Chondrocyte (in vitro differentiated cells): ENCODE measurements around the gene TNFRSF8. TPM values are rescaled to one million over a fixed set of nuclear protein-coding genes. Genes with fewer than 3 reads are reported as not detected.

Experiments used
- DNase-seq: peaks from one replicate; pipeline ENCODE4 v3.0.0; 2021; ENCODE audit warnings: mixed read lengths, low spot score
- H3K27ac Mint-ChIP-seq: one replicate; pipeline ENCODE4 v1.8.0; 2021; ENCODE audit warnings: mild to moderate bottlenecking, moderate library complexity, mixed read lengths; ENCODE audit not compliant: unreplicated experiment
- H3K27me3 Mint-ChIP-seq: 2 replicates; pipeline ENCODE4 v1.8.0; 2021; ENCODE audit warnings: low read depth, mixed read lengths
- H3K36me3 Mint-ChIP-seq: 2 replicates; pipeline ENCODE4 v1.8.0; 2021; ENCODE audit warnings: low read depth, mixed read lengths
- H3K4me1 Mint-ChIP-seq: 2 replicates; pipeline ENCODE4 v1.8.0; 2021; ENCODE audit warnings: low read depth, mild to moderate bottlenecking, mixed read lengths
- H3K4me3 Mint-ChIP-seq: one replicate; pipeline ENCODE4 v1.8.0; 2021; ENCODE audit warnings: mild to moderate bottlenecking, moderate library complexity, mixed read lengths; ENCODE audit not compliant: unreplicated experiment
- H3K9me3 Mint-ChIP-seq: 2 replicates; pipeline ENCODE4 v1.8.0; 2021; ENCODE audit warnings: low read depth, mixed read lengths
- total RNA-seq: library from RNA; stranded (reverse); gene quantifications from 3 replicates; pipeline ENCODE4 v1.2.1, GENCODE V29; 2021
- TF ChIP-seq, protein P1 (sequence below): fragments of 200-600 bp; sonication (generic); IDR thresholded peaks from 2 replicates; pipeline ENCODE4 v1.5.0; 2021; ENCODE audit warnings: antibody characterized with exemption, mild to moderate bottlenecking, moderate library complexity

TNFRSF8 gene
- total RNA-seq, 1 donor from 2014 or later = not detected

DNA sequence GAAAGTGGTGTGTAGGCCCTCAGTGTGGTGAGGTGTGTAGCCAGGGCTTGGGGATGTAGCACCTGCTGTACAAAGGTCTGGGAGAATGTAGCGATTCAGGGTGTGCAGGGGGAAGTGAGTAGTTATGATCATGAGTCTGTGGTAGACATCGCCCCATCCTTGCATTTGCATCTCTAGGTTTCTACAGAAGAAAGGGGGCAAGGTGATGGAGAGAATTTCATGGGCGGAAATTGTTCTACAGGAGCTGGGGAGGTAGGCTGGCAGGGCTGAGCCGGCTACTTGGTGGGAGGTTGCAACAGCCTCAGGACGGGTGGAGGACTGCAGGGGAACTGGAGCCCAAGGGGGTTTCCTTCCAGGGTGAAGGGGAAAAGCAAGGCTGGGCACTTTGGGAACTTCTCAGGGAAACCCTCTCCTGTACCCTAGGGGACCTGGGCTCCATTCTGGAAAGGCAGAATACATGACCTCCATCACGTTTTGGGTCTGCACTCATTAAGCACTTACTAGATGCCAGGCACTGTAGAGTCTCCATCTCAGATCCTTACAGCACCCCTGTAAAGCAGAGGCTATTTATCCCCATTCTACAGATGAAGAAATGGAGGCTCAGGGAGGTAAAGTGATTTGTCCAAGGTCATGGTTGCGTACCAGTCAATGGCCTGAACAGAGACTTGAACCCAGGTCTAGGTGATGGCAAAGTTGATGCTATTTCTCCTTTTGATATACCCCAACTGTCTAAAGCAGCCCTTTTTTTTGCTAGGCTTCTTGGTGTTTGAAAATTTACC, 89.2 kb downstream of the TNFRSF8 start:
- no peak for DNase-seq
- Mint-ChIP-seq H3K4me3 (no peak overlapping the region), H3K36me3 (peaks cover 1% of the 10 kb centered on the region), H3K27me3 (peaks cover 8% of the 10 kb centered on the region), H3K9me3 (peaks cover 3% of the 10 kb centered on the region), H3K4me1 (peaks cover 10% of the 10 kb centered on the region), H3K27ac (no peak overlapping the region)
- TF ChIP-seq, protein P1, sequence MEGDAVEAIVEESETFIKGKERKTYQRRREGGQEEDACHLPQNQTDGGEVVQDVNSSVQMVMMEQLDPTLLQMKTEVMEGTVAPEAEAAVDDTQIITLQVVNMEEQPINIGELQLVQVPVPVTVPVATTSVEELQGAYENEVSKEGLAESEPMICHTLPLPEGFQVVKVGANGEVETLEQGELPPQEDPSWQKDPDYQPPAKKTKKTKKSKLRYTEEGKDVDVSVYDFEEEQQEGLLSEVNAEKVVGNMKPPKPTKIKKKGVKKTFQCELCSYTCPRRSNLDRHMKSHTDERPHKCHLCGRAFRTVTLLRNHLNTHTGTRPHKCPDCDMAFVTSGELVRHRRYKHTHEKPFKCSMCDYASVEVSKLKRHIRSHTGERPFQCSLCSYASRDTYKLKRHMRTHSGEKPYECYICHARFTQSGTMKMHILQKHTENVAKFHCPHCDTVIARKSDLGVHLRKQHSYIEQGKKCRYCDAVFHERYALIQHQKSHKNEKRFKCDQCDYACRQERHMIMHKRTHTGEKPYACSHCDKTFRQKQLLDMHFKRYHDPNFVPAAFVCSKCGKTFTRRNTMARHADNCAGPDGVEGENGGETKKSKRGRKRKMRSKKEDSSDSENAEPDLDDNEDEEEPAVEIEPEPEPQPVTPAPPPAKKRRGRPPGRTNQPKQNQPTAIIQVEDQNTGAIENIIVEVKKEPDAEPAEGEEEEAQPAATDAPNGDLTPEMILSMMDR = no peak

DNA sequence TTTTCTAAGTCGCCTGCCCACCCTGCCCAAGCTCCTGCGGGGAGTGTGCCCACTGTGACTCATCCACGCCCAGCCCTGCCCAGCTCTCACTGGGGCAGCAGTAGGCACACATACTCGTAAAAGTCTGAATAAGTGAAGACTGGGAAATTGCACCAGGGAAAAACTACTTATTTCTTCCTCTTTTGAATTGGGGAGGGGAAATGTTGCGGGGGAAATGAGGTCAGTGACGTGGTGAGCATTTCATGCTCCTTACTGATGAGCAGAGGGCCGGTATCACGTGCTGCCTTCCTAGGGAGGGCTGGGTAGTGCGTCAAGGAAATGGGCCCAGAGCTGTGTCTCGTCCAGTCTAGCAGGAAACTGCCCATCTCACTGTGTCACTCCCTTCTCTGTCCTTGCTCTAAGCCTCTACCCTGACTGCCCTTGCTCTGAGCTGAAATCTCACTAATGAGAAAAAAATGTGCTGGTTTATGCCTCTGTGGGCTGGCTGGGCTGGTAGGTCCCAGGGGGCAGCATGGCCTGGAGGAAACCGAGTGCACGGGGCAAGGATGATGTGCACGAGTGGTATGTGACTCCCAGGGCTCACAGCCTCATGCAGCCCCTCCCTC, 90.2 kb downstream of the TNFRSF8 start:
- Mint-ChIP-seq H3K4me3 (no peak overlapping the region), H3K27me3 (peaks cover 11% of the 10 kb centered on the region), H3K27ac (peak overlapping the region; percentile 88), H3K9me3 (peaks cover 3% of the 10 kb centered on the region), H3K36me3 (peaks cover 1% of the 10 kb centered on the region), H3K4me1 (peaks cover 10% of the 10 kb centered on the region)
- TF ChIP-seq, protein P1 = no peak
- no peak for DNase-seq

DNA sequence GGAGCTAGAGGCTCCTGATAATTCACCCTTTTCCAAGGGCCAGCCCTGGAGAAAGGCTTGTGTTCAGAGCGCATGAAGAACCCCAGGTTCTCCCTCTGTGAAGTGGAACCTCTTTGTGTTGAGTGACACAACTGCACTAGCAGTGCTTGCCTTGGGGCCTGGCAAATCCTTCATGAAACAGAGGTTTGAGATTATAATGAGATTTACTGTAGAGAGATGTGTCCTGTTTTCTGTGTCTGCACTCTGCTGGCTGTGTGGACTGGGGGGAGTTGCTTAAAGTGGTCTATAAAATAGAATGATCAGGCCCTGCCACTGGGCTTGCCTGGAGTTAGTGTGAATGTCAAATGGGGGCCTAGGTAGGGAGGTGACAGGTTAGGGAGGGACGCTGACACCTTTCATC, 92.2 kb downstream of the TNFRSF8 start:
- H3K9me3 Mint-ChIP-seq = no peaks in the 10 kb centered on the region
- H3K27ac Mint-ChIP-seq = no peak overlapping the region
- TF ChIP-seq, protein P1 = no peak
- no peak for DNase-seq
- H3K27me3 Mint-ChIP-seq = peaks cover 11% of the 10 kb centered on the region
- no peak overlapping the region for H3K4me3 Mint-ChIP-seq
- H3K4me1 Mint-ChIP-seq = peaks cover 10% of the 10 kb centered on the region
- no peaks in the 10 kb centered on the region for H3K36me3 Mint-ChIP-seq

DNA sequence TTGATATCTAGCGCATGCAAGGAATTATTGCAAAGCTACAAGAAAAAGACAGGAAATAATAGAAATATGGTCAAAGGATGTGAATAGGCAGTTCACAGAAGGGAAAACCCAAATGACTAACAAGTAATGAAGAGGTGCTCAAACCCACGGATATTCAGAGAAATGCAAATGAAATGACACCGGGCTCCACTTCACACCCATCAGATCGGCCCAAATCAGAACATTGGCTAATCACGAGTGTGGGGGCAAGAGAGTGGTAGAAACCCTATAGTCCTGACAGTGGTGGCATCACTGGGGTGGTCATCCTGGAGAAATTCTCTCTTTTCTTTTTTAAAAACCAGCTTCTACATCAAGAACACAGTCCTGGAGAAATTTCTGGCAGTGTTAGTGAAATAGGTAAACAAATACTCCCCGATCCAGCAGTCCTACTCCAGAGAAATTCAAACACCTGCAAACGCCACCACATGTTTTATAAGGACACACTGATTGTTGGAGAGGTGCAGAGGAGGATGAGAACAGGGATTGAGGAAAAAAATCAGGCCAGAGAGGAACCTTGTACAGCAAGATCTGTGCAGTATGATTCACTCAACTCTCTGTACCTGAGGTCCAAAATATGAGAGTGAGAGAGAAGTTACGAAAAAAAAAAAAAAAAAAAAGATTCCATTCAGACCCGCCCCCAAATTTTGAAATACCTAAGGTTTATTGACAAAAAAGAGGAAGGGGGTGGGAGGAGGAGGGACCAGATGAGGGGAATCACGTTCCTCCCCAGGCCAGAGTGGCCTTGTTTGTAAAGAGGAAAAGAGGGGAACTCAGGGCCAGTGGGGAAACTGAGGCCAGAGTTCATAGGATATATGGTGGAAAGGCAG, 94.5 kb downstream of the TNFRSF8 start:
- DNase-seq = no peak
- Mint-ChIP-seq H3K27ac (no peak overlapping the region), H3K4me3 (no peak overlapping the region), H3K27me3 (peaks cover 3% of the 10 kb centered on the region), H3K4me1 (peaks cover 23% of the 10 kb centered on the region), H3K9me3 (no peaks in the 10 kb centered on the region), H3K36me3 (no peaks in the 10 kb centered on the region)
- TF ChIP-seq, protein P1 = no peak
